SKM-1 treated with dmso at 0.1 percent for 144 hours (cell line): ENCODE results near the gene PFKFB1.
A peak's percentile ranks its signal among the peaks of the same experiment; 100 is the strongest.
"Not testable (repeated sequence)": the region's sequence is repeated elsewhere in the genome, so short reads cannot be mapped to it uniquely, and the experiment has no call there.

Source experiments
- DNase-seq: peaks from one replicate; lab custom pipeline; 2025; ENCODE audit not compliant: unreplicated experiment; lab: John Stamatoyannopoulos, UW

PFKFB1 gene

DNA sequence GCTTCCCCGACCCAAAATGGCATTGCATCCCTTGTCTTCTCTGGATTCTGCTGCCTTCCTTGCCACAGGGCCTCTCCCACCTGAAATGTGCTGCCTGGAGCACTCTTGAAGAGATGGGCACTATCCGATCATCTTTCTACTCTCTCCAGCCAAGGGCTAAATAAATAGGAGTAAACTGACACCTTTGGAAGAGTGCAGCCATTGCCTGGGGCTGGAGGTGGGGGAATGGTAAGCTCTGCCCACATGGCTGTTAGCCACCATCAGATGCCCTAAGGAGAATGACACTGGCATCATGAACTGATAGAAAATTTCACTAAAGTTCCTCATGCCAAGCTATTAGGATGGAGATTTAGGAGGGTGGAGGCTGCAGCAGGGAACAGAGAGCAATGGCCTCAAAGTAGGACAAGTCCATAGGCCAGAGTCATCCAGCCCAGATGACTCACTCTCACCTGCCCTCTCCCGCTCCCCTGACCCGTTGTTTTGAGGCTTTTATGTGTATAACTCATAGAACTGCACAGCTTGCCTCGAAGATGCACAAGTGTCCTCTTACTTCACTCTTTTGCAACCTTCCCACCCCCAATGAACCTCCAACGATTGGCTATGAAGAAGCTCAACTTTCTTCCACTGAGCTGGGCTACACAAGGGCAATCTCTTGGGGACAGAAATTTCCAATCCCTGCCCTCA is 822 bp upstream of the PFKFB1 start:
- DNase-seq = peak; percentile 27

DNA sequence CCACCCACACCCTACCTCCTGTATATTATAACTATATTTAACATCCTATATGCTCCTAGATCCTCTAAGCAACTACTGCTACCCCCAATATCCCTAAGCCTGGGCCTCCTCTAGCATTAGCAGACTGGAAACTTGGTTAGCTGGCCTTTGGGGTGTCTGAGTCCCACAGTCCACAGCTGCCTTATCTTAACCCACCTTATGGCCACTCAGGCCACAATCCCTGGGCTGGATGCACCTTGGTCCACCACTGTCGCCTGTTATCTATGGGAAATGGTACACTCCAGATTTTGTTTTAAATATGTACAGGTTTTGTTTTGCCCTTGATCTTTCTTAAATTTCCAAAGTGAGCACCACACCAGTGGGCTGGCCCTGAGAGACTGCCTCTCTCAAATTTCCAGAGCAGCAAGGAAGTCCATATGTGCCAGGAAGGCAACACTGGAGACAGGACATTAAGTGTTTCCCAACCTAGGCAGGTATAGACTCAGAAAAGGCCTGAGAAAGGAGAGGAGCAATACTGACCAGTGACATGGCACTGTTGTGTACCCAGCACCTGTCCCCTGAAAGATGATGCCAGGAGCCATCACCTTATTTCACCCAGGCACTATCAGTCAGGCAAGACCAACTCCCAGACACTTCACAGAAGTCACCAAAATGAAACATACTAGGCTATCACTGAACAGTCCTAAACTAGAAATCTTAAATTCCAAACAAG is 921 bp downstream of the PFKFB1 start:
- DNase-seq = no peak

GRCh38 chrX:54991706-54992105 is 2.3 kb downstream of the PFKFB1 start:
- DNase-seq = no peak

- not testable (repeated sequence) for DNase-seq
Measured at GRCh38 chrX:54983306-54983705, 10.7 kb downstream of the PFKFB1 start.

GRCh38 chrX:54980334-54980733 is 13.7 kb downstream of the PFKFB1 start:
- no peak for DNase-seq

- no peak for DNase-seq
Measured at GRCh38 chrX:54979432-54979831, 14.6 kb downstream of the PFKFB1 start.

- no peak for DNase-seq
Measured at GRCh38 chrX:54978448-54978847, 15.5 kb downstream of the PFKFB1 start.

- DNase-seq = no peak
Measured at GRCh38 chrX:54977387-54977786, 16.6 kb downstream of the PFKFB1 start.

GRCh38 chrX:54964766-54965497 is 29.1 kb downstream of the PFKFB1 start:
- DNase-seq = no peak

- DNase-seq = no peak
Measured at GRCh38 chrX:54961750-54962149, 32.2 kb downstream of the PFKFB1 start.

GRCh38 chrX:54950730-54951375 is 43.1 kb downstream of the PFKFB1 start:
- no peak for DNase-seq

DNA sequence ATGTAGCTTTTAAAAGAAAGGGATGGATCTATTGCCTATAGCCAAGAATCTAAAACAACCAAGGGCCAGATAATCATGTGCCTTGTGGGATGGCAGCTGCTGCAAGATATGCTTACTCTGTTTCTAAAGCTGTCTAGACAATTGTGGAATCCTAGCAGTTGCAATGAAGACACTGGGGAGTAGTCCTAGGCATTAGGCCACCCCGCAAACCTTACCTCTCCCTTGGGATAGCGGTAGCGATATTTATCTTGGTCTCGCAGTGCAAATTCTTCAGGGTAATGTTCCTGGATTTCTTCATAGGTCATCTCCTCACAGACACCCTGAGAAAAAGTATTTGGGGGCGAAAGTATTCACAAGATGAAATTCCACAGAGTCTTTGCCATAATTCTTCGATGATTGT is 48.8 kb downstream of the PFKFB1 start:
- DNase-seq = no peak

- no peak for DNase-seq
Measured at GRCh38 chrX:54944816-54945215, 49.2 kb downstream of the PFKFB1 start.

- no peak for DNase-seq
Measured at GRCh38 chrX:54937416-54937815, 56.6 kb downstream of the PFKFB1 start.

DNA sequence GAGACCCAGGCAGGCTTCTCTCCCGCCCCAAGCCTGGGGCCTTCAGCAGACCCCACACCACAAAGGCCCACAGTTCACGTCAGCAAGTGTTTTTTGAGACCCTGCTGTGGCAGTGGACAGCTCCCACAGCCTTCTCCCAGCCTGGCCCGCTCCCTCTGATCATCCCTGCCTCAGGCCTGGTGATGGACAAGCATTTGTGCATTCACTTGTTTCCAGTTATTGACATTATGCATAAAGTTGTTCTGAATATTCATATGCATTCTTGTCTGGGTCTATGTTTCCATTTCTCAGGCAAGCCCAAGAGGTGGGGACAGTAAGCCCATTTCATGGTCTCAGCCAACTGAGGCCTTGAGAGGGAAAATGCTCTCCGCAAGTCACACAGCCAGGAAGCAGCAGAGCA is 58.7 kb downstream of the PFKFB1 start:
- no peak for DNase-seq

DNA sequence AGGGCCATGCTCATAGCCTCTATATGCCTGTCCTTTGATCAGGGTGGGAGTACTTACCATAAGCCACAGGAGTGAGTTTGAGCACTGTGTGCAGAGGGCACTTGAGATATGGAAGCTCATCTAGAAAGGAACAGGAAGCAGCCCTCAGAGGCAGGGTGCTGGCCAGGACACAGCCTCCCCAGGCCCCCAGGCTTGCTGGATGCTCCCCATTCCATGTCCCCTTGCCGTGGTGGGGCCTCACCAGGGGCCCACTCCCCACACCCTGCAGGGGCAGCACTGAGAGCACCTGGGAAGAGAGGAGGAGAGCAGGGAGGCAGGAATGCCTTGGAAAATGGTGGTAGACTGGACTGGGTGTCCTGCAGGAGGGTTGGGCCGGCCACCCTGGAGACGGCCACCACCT is 59.1 kb downstream of the PFKFB1 start:
- no peak for DNase-seq

DNA sequence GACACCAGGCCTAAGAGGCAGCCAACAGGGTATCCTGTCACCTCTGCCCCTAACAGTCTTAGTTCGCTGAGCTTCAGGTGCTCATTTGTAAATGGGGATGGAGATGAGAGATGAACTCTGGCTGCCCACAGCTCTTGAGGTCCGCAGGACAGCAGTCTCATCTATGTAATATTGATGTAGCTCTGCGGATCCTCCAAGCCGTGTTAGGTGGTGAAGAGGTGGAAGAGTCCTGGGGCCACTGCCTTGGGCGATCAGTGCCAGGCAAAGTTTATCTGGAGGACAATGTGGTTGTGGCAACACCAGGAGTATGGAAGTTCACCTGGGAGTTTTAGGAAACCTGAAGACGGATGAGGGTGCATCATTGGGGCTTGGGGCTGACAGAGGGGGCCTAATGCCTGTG is 59.9 kb downstream of the PFKFB1 start:
- DNase-seq = no peak

DNA sequence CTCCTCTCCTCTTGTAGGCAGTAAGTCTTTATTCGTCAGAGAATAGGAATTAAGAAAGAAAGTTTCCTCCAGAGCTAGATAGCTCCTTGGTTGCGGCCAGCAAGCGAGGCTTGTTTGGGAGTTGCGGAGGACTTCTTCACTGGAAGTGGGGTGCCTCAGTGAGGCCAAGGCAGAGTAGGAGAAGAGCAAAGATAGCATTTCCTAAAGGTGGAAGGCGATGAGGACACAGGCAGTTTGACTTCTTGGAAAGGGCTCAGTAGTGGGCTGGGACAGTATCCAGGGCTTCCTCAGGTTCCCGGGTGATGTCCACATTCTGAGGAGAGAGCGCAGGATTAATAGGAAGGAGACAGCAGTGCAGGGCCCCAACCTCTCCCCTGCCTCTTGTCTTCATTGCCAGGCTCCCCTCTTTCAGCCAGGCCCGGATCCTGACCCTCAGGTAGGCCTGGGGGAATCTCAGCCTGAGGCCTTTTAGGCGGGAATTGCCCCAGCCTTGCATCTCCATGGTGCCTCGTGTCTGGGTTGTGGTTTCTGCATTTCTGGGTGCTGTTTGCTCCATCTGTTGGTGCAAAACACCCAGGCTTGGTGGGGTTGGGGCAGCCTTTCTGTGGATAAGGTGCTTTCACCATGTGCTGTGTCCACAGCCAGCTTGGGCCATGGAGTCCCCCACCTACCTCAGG is 60.7 kb downstream of the PFKFB1 start:
- no peak for DNase-seq

DNA sequence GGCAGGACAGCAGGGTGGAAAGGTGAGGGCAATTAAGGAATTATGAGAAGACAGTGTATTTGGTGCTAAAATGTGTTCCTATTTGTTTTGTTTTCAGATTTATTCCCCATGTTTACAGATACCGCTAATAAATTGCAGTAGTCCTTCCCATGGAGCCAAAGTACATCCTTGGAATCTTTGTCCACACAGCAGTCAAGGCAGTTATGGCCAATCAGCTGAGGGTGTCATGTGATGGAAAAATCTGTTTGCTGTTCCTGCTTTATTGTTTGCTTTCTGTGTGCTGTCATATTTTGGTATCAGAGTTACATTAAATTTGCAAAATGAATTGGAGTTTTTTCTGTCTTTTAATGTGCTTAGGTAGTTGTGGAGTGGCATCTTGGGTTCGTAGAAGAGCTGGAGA is 62.9 kb downstream of the PFKFB1 start:
- DNase-seq = no peak

DNA sequence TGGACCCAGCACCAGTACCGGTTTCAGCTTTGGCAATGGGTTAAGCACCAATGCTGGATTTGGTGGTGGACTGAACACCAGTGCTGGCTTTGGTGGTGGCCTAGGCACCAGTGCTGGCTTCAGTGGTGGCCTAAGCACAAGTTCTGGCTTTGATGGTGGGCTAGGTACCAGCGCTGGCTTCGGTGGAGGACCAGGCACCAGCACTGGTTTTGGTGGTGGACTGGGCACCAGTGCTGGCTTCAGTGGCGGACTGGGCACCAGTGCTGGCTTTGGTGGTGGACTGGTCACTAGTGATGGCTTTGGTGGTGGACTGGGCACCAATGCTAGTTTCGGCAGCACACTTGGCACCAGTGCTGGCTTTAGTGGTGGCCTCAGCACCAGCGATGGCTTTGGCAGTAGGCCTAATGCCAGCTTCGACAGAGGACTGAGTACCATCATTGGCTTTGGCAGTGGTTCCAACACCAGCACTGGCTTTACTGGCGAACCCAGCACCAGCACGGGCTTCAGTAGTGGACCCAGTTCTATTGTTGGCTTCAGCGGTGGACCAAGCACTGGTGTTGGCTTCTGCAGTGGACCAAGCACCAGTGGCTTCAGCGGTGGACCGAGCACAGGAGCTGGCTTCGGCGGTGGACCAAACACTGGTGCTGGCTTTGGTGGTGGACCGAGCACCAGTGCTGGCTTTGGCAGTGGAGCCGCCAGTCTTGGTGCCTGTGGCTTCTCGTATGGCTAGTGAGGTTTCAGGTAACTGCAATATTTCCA is 63.5 kb downstream of the PFKFB1 start:
- no peak for DNase-seq
